ENCODE measurements around the gene GOT1.

The GOT1 gene

DNA sequence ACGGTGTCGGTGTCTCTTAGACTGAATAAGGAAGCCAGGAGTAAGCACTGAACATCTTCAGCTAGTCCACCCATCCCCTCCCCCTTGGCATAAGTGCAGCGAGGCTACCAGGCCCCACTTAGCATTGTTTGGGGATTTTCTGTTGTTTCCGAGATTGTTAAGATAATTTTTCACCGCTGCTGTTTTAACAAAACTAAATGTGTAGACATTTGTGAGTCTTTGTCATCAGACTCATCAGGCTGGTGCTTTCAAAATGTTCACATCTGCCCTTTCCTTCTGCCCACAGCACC is 21.0 kb upstream of the GOT1 start:
- Histone ChIP-seq H3K27me3 (ENCODE audit: control insufficient read depth, insufficient read depth, low read length) (no peaks in the 10 kb centered on the region), H3K4me1 (ENCODE audit: control insufficient read depth, insufficient read depth, low read length) (peaks cover 8% of the 10 kb centered on the region), H3K9ac (ENCODE audit: low read depth, low read length) (no peak overlapping the region), H3K4me3 (ENCODE audit: low read depth, low read length) (peak overlapping the region; percentile 10), H3K9me3 (ENCODE audit: control insufficient read depth, insufficient read depth, low read length) (no peaks in the 10 kb centered on the region), H3K36me3 (ENCODE audit: control insufficient read depth, insufficient read depth, low read length) (no peaks in the 10 kb centered on the region)

DNA sequence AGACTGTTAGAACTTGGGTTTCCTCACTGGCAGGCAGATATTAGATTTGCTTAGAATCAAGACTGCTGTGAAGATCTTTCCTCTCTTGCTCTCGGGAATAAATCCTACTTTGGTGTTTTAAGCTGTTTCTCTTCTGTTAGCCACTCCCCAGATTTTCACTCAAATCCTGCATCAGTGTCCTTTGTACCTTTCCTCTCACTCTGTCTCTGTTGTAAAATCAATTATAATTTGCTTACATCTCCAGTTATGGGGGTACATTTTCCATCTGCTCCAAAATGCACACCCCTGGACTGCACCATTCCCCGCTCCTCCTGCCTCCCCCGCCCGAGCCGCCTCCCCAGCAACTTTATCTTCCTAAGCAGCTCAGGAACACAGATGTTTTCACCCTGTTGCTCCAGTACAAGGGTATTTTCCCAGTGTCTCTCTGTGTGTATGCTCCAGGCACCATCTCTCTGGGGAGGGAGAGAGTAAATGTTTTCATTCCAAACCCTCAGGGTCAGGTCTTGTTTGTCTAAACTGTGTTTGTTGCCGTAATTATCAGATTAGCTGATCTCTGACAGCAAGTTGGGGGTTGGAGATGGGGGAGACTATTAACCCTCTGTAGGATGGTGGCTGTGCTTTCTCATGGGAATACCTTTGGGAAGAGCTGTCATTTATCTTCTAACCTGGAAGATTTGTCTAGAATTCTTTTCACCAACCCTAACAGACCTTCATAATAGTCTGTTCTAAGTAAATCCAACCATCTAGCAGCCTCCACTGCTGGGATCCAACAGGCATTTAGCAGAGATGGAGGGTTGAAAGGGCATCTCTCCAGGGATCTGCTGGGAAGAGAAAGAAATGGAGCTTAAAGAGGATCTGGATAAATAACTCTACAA is 20.4 kb upstream of the GOT1 start:
- H3K27me3 ChIP-seq (ENCODE audit: control insufficient read depth, insufficient read depth, low read length) = no peaks in the 10 kb centered on the region
- H3K4me1 ChIP-seq (ENCODE audit: control insufficient read depth, insufficient read depth, low read length) = peaks cover 8% of the 10 kb centered on the region
- H3K9ac ChIP-seq (ENCODE audit: low read depth, low read length) = no peak overlapping the region
- H3K4me3 ChIP-seq (ENCODE audit: low read depth, low read length) = peak overlapping the region; percentile 10
- H3K36me3 ChIP-seq (ENCODE audit: control insufficient read depth, insufficient read depth, low read length) = no peaks in the 10 kb centered on the region
- H3K9me3 ChIP-seq (ENCODE audit: control insufficient read depth, insufficient read depth, low read length) = no peaks in the 10 kb centered on the region

DNA sequence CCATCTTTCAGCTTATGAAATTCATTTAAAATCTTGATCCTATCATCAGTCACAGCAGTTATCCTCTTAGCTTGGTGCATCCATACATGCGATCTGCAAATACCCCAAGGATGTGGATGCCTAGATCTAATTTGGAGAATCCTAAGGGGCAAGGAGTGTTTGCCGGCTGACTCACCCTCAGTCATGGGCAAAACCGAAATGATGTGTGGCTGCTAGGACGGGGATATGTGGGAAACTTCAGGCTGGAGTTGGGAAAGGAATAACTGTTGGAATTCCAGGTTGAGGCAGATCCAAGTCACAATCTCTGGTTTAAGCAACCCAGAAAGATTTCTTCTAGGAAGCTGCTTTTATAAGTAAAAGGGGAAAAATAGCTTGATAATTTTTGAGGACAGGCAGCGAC is 19.7 kb upstream of the GOT1 start:
- no peaks in the 10 kb centered on the region for H3K9me3 ChIP-seq (ENCODE audit: control insufficient read depth, insufficient read depth, low read length)
- H3K4me1 ChIP-seq (ENCODE audit: control insufficient read depth, insufficient read depth, low read length) = peaks cover 8% of the 10 kb centered on the region
- no peak overlapping the region for H3K4me3 ChIP-seq (ENCODE audit: low read depth, low read length)
- H3K27me3 ChIP-seq (ENCODE audit: control insufficient read depth, insufficient read depth, low read length) = no peaks in the 10 kb centered on the region
- H3K36me3 ChIP-seq (ENCODE audit: control insufficient read depth, insufficient read depth, low read length) = no peaks in the 10 kb centered on the region
- no peak overlapping the region for H3K9ac ChIP-seq (ENCODE audit: low read depth, low read length)

- H3K4me3 ChIP-seq (ENCODE audit: low read depth, low read length) = no peak overlapping the region
- H3K4me1 ChIP-seq (ENCODE audit: control insufficient read depth, insufficient read depth, low read length) = peaks cover 16% of the 10 kb centered on the region
- no peak overlapping the region for H3K9ac ChIP-seq (ENCODE audit: low read depth, low read length)
- no peaks in the 10 kb centered on the region for H3K27me3 ChIP-seq (ENCODE audit: control insufficient read depth, insufficient read depth, low read length)
- no peaks in the 10 kb centered on the region for H3K9me3 ChIP-seq (ENCODE audit: control insufficient read depth, insufficient read depth, low read length)
- H3K36me3 ChIP-seq (ENCODE audit: control insufficient read depth, insufficient read depth, low read length) = no peaks in the 10 kb centered on the region
Observed at GRCh38 chr10:99449023-99449422, 18.6 kb upstream of the GOT1 start.

DNA sequence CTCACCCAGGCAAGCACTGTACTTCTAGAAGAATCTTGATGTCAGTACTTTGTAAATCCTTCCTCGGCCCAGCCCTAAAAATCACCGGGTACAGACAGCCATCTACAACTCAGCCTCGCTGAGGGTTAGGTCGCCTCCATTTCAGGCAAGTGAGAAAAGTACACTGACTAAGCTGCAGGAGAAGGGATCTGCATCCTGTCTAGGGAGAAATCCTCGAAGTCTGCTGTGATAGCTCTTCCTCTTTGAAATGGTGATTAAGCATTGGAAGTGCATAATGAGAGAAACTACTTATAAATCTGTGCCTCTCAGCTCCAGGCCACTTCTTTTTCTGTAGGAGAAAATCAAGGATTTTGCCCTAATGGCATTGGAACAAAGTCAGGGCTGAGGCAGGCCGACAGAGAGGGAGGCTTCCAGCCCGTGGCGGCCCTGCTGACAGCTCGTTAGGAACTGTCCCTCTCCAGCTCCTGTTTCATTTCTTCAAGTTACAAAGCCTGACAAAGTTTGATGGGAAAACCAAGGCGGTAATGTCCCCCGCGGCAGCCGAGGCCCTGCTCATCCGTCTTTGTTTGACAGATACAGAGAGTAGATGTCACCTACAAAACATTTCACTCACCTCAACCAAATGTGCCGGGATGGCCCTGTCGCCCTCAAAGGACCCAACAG is 14.1 kb upstream of the GOT1 start:
- Histone ChIP-seq H3K4me1 (ENCODE audit: control insufficient read depth, insufficient read depth, low read length) (peaks cover 8% of the 10 kb centered on the region), H3K27me3 (ENCODE audit: control insufficient read depth, insufficient read depth, low read length) (no peaks in the 10 kb centered on the region), H3K36me3 (ENCODE audit: control insufficient read depth, insufficient read depth, low read length) (no peaks in the 10 kb centered on the region), H3K9ac (ENCODE audit: low read depth, low read length) (no peak overlapping the region), H3K9me3 (ENCODE audit: control insufficient read depth, insufficient read depth, low read length) (no peaks in the 10 kb centered on the region), H3K4me3 (ENCODE audit: low read depth, low read length) (no peak overlapping the region)

GRCh38 chr10:99443500-99443899 is 13.1 kb upstream of the GOT1 start:
- H3K4me3 ChIP-seq (ENCODE audit: low read depth, low read length) = no peak overlapping the region

GRCh38 chr10:99442394-99442793 is 12.0 kb upstream of the GOT1 start:
- peaks cover 8% of the 10 kb centered on the region for H3K4me1 ChIP-seq (ENCODE audit: control insufficient read depth, insufficient read depth, low read length)
- H3K36me3 ChIP-seq (ENCODE audit: control insufficient read depth, insufficient read depth, low read length) = no peaks in the 10 kb centered on the region
- H3K27me3 ChIP-seq (ENCODE audit: control insufficient read depth, insufficient read depth, low read length) = no peaks in the 10 kb centered on the region
- no peak overlapping the region for H3K9ac ChIP-seq (ENCODE audit: low read depth, low read length)
- no peak overlapping the region for H3K4me3 ChIP-seq (ENCODE audit: low read depth, low read length)
- no peaks in the 10 kb centered on the region for H3K9me3 ChIP-seq (ENCODE audit: control insufficient read depth, insufficient read depth, low read length)

More at GRCh38 chr10:99443500-99443899, 13.1 kb upstream of the GOT1 start:
- no peak overlapping the region for H3K9ac ChIP-seq (ENCODE audit: low read depth, low read length)
- H3K9me3 ChIP-seq (ENCODE audit: control insufficient read depth, insufficient read depth, low read length) = no peaks in the 10 kb centered on the region
- H3K36me3 ChIP-seq (ENCODE audit: control insufficient read depth, insufficient read depth, low read length) = no peaks in the 10 kb centered on the region
- H3K27me3 ChIP-seq (ENCODE audit: control insufficient read depth, insufficient read depth, low read length) = no peaks in the 10 kb centered on the region
- peaks cover 8% of the 10 kb centered on the region for H3K4me1 ChIP-seq (ENCODE audit: control insufficient read depth, insufficient read depth, low read length)

GRCh38 chr10:99438890-99439289 is 8.5 kb upstream of the GOT1 start:
- H3K36me3 ChIP-seq (ENCODE audit: control insufficient read depth, insufficient read depth, low read length) = no peaks in the 10 kb centered on the region
- H3K9me3 ChIP-seq (ENCODE audit: control insufficient read depth, insufficient read depth, low read length) = no peaks in the 10 kb centered on the region
- H3K4me3 ChIP-seq (ENCODE audit: low read depth, low read length) = no peak overlapping the region
- H3K4me1 ChIP-seq (ENCODE audit: control insufficient read depth, insufficient read depth, low read length) = no peaks in the 10 kb centered on the region
- H3K27me3 ChIP-seq (ENCODE audit: control insufficient read depth, insufficient read depth, low read length) = no peaks in the 10 kb centered on the region
- no peak overlapping the region for H3K9ac ChIP-seq (ENCODE audit: low read depth, low read length)

DNA sequence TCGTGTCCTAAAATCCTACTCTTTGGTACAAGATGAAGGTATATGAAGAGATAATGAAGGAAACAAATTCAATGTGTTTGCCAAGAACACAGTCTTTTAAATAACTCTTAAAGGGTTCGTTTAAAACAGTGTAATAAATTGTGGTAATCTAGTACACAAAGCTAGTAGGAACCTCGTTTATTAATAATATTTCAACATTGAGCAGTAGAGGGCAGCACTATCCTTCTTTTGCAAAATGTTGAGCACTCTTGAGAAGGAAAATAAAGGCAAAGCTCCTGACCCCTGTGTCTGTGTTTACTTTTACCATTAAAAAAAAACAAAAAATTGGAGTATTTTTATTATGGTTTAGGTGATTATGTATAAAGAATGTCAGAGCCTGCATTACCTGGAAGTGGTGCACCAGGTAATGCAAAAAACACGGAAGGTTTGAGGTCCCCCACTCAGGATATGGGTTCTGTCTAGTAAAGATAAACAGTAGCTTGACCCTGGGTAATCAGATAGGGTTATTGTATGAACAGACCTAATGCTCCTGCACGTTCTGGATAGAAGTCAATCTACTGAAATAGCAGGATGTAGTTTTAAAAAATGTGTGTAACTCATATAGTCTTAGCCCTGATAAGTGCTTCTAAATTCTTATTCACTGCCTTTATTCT is 5.7 kb upstream of the GOT1 start:
- Histone ChIP-seq H3K4me1 (ENCODE audit: control insufficient read depth, insufficient read depth, low read length) (no peaks in the 10 kb centered on the region), H3K9me3 (ENCODE audit: control insufficient read depth, insufficient read depth, low read length) (no peaks in the 10 kb centered on the region), H3K27me3 (ENCODE audit: control insufficient read depth, insufficient read depth, low read length) (no peaks in the 10 kb centered on the region), H3K36me3 (ENCODE audit: control insufficient read depth, insufficient read depth, low read length) (no peaks in the 10 kb centered on the region), H3K9ac (ENCODE audit: low read depth, low read length) (no peak overlapping the region), H3K4me3 (ENCODE audit: low read depth, low read length) (no peak overlapping the region)

DNA sequence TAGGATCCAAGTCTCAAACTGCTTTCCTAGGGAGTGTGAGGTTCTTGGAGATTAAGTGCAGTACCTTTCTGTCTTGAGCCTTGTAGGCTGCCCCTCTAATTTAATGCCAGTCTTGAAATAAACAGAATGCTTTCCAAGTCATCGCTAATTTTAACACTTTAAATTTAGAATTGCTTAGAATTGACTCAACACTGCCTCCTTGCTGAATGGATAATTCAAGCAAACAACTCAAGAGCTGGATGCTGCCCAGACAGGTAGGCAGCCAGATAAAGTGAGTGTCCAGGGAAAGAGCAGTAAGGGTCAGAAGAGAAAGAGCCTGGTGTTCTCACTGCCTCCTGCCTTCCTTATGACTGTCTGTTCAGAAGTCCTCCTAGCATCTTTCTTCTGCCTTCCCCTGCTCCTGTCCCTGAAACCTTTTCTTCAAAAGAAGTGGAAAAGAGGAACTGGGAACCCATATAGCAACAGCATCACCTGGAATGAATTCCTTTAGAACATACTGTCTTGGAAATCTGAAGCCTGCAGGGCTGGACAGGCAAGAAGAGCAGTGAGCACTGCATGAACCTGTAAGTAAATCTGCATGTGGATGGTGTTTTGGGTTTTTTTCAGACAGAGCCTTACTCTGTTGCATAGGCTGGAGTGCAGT is 3.1 kb upstream of the GOT1 start:
- no peaks in the 10 kb centered on the region for H3K9me3 ChIP-seq (ENCODE audit: control insufficient read depth, insufficient read depth, low read length)
- no peak overlapping the region for H3K9ac ChIP-seq (ENCODE audit: low read depth, low read length)
- H3K27me3 ChIP-seq (ENCODE audit: control insufficient read depth, insufficient read depth, low read length) = no peaks in the 10 kb centered on the region
- H3K36me3 ChIP-seq (ENCODE audit: control insufficient read depth, insufficient read depth, low read length) = no peaks in the 10 kb centered on the region
- no peak overlapping the region for H3K4me3 ChIP-seq (ENCODE audit: low read depth, low read length)
- H3K4me1 ChIP-seq (ENCODE audit: control insufficient read depth, insufficient read depth, low read length) = peaks cover 5% of the 10 kb centered on the region

DNA sequence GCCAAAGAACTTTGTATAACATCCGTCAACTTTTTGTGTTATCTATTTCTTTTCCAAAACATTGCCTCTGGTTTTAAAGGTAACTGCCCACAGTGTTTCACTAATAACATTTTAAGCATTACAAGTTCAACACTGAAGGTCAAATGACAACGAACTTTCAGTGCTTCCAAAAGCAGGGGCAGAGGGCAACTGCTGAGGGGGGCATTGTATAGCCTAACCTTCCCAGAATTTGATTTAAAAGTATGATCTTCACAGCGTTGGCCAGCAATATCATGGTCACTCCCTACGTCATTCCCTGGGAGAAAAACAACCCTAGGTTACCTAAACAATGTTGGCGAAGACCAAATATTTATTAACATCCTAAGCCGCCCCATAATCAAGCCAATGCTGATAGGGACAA is 2.5 kb upstream of the GOT1 start:
- Histone ChIP-seq H3K9me3 (ENCODE audit: control insufficient read depth, insufficient read depth, low read length) (no peaks in the 10 kb centered on the region), H3K4me1 (ENCODE audit: control insufficient read depth, insufficient read depth, low read length) (peaks cover 5% of the 10 kb centered on the region), H3K27me3 (ENCODE audit: control insufficient read depth, insufficient read depth, low read length) (no peaks in the 10 kb centered on the region), H3K36me3 (ENCODE audit: control insufficient read depth, insufficient read depth, low read length) (no peaks in the 10 kb centered on the region), H3K4me3 (ENCODE audit: low read depth, low read length) (no peak overlapping the region), H3K9ac (ENCODE audit: low read depth, low read length) (no peak overlapping the region)

Measured in iPS-15b (cell line).